NK-92 treated with Interleukin-12 subunit alpha and Interleukin-12 subunit beta, amount 100 ng/mL, for 24 hours (cell line): Measurements from ENCODE around the gene PRKCE.
A peak's percentile ranks its signal among the peaks of the same experiment; 100 is the strongest.

ENCODE experiments used
- DNase-seq: peaks from one replicate; lab custom pipeline; 2025; lab: John Stamatoyannopoulos, UW

Gene PRKCE

GRCh38 chr2:45992021-45992740 is 340.7 kb downstream of the PRKCE start:
- DNase-seq: no peak

- DNase-seq: no peak
These were observed 341.4 kb downstream of the PRKCE start for GRCh38 chr2:45992741-45993475.

GRCh38 chr2:45993476-45993991 is 342.1 kb downstream of the PRKCE start:
- DNase-seq: peak; percentile 3

- DNase-seq: no peak
These were observed 342.6 kb downstream of the PRKCE start for GRCh38 chr2:45994060-45994459.

GRCh38 chr2:46000660-46001059 is 349.2 kb downstream of the PRKCE start:
- DNase-seq: no peak

GRCh38 chr2:46001290-46001689 is 349.8 kb downstream of the PRKCE start:
- DNase-seq: no peak

- DNase-seq: no peak
These were observed 350.4 kb downstream of the PRKCE start for GRCh38 chr2:46001741-46002506.

- no peak for DNase-seq
These were observed 351.0 kb downstream of the PRKCE start for GRCh38 chr2:46002507-46002883.

- DNase-seq: no peak
These were observed 351.5 kb downstream of the PRKCE start for GRCh38 chr2:46002947-46003346.

- DNase-seq: no peak
These were observed 352.5 kb downstream of the PRKCE start for GRCh38 chr2:46003903-46004473.

- no peak for DNase-seq
These were observed 355.1 kb downstream of the PRKCE start for GRCh38 chr2:46006473-46007025.

- no peak for DNase-seq
These were observed 355.9 kb downstream of the PRKCE start for GRCh38 chr2:46007412-46007811.

GRCh38 chr2:46008091-46008870 is 356.8 kb downstream of the PRKCE start:
- DNase-seq: no peak

- DNase-seq: no peak
These were observed 357.8 kb downstream of the PRKCE start for GRCh38 chr2:46009315-46009714.

- DNase-seq: no peak
These were observed 358.3 kb downstream of the PRKCE start for GRCh38 chr2:46009772-46010171.

- DNase-seq: no peak
These were observed 358.9 kb downstream of the PRKCE start for GRCh38 chr2:46010223-46010924.

GRCh38 chr2:46010925-46011490 is 359.5 kb downstream of the PRKCE start:
- DNase-seq: no peak

GRCh38 chr2:46012618-46013240 is 361.3 kb downstream of the PRKCE start:
- no peak for DNase-seq

GRCh38 chr2:46013726-46014125 is 362.3 kb downstream of the PRKCE start:
- no peak for DNase-seq
